ENCODE measurements around the gene SIPA1L3.

DNA sequence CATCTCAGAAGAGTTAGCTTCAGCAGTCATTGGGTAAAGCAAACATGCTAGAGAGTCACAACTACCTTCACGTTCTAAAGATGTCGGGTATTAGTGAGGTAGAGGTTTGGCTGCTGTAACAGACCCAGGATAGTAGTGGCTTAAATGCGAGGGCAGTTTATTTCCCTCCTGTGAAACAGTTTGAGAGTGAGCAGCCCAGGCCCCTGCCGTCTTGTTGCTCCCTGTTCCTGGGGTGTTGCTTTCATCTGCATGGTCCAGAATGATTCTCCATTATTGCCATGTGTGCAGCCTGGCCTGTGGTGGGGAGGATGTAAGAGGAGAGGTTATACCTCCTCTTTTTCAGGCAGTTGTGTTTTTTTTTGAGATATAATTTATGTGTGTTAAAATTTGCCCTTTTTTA, 63.7 kb downstream of the SIPA1L3 start:
- TF ChIP-seq, protein P1, sequence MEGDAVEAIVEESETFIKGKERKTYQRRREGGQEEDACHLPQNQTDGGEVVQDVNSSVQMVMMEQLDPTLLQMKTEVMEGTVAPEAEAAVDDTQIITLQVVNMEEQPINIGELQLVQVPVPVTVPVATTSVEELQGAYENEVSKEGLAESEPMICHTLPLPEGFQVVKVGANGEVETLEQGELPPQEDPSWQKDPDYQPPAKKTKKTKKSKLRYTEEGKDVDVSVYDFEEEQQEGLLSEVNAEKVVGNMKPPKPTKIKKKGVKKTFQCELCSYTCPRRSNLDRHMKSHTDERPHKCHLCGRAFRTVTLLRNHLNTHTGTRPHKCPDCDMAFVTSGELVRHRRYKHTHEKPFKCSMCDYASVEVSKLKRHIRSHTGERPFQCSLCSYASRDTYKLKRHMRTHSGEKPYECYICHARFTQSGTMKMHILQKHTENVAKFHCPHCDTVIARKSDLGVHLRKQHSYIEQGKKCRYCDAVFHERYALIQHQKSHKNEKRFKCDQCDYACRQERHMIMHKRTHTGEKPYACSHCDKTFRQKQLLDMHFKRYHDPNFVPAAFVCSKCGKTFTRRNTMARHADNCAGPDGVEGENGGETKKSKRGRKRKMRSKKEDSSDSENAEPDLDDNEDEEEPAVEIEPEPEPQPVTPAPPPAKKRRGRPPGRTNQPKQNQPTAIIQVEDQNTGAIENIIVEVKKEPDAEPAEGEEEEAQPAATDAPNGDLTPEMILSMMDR (conservative IDR thresholded peaks at IDR 0.05; ENCODE audit: low read depth in 2 of 2), result no peak
- TF ChIP-seq, protein P2, sequence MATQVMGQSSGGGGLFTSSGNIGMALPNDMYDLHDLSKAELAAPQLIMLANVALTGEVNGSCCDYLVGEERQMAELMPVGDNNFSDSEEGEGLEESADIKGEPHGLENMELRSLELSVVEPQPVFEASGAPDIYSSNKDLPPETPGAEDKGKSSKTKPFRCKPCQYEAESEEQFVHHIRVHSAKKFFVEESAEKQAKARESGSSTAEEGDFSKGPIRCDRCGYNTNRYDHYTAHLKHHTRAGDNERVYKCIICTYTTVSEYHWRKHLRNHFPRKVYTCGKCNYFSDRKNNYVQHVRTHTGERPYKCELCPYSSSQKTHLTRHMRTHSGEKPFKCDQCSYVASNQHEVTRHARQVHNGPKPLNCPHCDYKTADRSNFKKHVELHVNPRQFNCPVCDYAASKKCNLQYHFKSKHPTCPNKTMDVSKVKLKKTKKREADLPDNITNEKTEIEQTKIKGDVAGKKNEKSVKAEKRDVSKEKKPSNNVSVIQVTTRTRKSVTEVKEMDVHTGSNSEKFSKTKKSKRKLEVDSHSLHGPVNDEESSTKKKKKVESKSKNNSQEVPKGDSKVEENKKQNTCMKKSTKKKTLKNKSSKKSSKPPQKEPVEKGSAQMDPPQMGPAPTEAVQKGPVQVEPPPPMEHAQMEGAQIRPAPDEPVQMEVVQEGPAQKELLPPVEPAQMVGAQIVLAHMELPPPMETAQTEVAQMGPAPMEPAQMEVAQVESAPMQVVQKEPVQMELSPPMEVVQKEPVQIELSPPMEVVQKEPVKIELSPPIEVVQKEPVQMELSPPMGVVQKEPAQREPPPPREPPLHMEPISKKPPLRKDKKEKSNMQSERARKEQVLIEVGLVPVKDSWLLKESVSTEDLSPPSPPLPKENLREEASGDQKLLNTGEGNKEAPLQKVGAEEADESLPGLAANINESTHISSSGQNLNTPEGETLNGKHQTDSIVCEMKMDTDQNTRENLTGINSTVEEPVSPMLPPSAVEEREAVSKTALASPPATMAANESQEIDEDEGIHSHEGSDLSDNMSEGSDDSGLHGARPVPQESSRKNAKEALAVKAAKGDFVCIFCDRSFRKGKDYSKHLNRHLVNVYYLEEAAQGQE (IDR thresholded peaks at IDR 0.05; ENCODE audit: unreplicated experiment), result no peak
- TF ChIP-seq JUNB (IDR thresholded peaks at IDR 0.05; ENCODE audit: unreplicated experiment), result no peak
- no peak for TF ChIP-seq EZH2 (IDR thresholded peaks at IDR 0.05; ENCODE audit: low read depth, unreplicated experiment)
- TF ChIP-seq, protein P3, sequence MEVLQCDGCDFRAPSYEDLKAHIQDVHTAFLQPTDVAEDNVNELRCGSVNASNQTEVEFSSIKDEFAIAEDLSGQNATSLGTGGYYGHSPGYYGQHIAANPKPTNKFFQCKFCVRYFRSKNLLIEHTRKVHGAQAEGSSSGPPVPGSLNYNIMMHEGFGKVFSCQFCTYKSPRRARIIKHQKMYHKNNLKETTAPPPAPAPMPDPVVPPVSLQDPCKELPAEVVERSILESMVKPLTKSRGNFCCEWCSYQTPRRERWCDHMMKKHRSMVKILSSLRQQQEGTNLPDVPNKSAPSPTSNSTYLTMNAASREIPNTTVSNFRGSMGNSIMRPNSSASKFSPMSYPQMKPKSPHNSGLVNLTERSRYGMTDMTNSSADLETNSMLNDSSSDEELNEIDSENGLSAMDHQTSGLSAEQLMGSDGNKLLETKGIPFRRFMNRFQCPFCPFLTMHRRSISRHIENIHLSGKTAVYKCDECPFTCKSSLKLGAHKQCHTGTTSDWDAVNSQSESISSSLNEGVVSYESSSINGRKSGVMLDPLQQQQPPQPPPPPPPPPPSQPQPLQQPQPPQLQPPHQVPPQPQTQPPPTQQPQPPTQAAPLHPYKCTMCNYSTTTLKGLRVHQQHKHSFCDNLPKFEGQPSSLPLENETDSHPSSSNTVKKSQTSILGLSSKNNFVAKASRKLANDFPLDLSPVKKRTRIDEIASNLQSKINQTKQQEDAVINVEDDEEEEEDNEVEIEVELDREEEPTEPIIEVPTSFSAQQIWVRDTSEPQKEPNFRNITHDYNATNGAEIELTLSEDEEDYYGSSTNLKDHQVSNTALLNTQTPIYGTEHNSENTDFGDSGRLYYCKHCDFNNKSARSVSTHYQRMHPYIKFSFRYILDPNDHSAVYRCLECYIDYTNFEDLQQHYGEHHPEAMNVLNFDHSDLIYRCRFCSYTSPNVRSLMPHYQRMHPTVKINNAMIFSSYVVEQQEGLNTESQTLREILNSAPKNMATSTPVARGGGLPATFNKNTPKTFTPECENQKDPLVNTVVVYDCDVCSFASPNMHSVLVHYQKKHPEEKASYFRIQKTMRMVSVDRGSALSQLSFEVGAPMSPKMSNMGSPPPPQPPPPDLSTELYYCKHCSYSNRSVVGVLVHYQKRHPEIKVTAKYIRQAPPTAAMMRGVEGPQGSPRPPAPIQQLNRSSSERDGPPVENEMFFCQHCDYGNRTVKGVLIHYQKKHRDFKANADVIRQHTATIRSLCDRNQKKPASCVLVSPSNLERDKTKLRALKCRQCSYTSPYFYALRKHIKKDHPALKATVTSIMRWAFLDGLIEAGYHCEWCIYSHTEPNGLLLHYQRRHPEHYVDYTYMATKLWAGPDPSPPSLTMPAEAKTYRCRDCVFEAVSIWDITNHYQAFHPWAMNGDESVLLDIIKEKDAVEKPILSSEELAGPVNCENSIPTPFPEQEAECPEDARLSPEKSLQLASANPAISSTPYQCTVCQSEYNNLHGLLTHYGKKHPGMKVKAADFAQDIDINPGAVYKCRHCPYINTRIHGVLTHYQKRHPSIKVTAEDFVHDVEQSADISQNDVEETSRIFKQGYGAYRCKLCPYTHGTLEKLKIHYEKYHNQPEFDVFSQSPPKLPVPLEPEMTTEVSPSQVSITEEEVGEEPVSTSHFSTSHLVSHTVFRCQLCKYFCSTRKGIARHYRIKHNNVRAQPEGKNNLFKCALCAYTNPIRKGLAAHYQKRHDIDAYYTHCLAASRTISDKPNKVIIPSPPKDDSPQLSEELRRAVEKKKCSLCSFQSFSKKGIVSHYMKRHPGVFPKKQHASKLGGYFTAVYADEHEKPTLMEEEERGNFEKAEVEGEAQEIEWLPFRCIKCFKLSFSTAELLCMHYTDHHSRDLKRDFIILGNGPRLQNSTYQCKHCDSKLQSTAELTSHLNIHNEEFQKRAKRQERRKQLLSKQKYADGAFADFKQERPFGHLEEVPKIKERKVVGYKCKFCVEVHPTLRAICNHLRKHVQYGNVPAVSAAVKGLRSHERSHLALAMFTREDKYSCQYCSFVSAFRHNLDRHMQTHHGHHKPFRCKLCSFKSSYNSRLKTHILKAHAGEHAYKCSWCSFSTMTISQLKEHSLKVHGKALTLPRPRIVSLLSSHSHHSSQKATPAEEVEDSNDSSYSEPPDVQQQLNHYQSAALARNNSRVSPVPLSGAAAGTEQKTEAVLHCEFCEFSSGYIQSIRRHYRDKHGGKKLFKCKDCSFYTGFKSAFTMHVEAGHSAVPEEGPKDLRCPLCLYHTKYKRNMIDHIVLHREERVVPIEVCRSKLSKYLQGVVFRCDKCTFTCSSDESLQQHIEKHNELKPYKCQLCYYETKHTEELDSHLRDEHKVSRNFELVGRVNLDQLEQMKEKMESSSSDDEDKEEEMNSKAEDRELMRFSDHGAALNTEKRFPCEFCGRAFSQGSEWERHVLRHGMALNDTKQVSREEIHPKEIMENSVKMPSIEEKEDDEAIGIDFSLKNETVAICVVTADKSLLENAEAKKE (CRISPR knock-in tag; IDR thresholded peaks at IDR 0.05), result no peak
- no peak for TF ChIP-seq POLR2AphosphoS5 (IDR thresholded peaks at IDR 0.05; ENCODE audit: low read depth)
- TF ChIP-seq EZH2phosphoT487 (IDR thresholded peaks at IDR 0.05; ENCODE audit: unreplicated experiment), result no peak
- no peak for TF ChIP-seq ZNF331 (CRISPR knock-in tag; IDR thresholded peaks at IDR 0.05; ENCODE audit: low read depth)

All from GM23338 (cell line).